GM10266 (cell line): Measurements from ENCODE around the gene PMCH.

Experiments
- DNase-seq: peaks from one replicate; pipeline ENCODE4 v3.0.0; 2012; ENCODE audit errors: extremely low spot score
- TF ChIP-seq, protein P1 (sequence below): IDR thresholded peaks from 2 replicates; pipeline ENCODE4 v1.5.1; 2012; ENCODE audit warnings: mild to moderate bottlenecking, low read depth; ENCODE audit not compliant: control insufficient read depth, insufficient read depth; ENCODE audit errors: missing control alignments

Gene PMCH

DNA sequence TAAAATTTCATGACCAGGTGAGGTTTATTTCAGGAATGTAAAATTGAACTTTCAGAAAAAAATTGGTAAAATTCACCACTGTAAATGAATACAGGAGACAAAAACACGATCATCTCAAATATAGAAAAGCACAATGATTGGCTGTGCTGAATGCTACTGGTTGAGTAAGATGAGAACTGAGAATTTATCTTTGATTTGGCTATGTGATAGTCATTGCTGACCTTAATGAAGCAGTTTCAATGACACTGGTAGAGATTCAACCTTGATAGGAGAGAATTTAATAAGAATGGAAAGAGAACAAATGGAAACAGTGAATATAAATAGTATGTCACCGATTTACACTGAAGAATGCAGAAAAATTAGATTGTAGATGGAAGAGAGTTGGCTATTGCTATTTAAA lies 6.4 kb upstream of the PMCH start:
- TF ChIP-seq, protein P1, sequence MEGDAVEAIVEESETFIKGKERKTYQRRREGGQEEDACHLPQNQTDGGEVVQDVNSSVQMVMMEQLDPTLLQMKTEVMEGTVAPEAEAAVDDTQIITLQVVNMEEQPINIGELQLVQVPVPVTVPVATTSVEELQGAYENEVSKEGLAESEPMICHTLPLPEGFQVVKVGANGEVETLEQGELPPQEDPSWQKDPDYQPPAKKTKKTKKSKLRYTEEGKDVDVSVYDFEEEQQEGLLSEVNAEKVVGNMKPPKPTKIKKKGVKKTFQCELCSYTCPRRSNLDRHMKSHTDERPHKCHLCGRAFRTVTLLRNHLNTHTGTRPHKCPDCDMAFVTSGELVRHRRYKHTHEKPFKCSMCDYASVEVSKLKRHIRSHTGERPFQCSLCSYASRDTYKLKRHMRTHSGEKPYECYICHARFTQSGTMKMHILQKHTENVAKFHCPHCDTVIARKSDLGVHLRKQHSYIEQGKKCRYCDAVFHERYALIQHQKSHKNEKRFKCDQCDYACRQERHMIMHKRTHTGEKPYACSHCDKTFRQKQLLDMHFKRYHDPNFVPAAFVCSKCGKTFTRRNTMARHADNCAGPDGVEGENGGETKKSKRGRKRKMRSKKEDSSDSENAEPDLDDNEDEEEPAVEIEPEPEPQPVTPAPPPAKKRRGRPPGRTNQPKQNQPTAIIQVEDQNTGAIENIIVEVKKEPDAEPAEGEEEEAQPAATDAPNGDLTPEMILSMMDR: no peak
- DNase-seq: no peak

DNA sequence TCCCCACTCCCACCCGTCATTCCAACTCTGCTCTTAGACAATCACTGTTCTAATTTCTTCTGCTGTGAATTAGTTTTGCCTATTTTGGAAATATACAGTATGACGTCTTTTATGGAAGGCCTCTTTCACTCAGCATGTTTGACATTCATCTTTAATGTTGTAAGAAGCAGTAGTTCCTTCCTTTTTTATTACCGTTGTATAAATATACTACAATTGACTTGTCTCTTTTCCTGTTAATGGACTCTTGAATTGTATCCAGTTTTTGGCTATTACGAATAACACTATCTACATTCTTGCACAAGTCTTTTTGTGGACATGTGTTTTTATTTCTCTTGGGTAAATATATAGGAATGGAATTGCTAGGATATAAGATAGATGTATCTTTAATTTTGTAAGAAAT lies 4.9 kb upstream of the PMCH start:
- no peak for DNase-seq
- TF ChIP-seq, protein P1: no peak

DNA sequence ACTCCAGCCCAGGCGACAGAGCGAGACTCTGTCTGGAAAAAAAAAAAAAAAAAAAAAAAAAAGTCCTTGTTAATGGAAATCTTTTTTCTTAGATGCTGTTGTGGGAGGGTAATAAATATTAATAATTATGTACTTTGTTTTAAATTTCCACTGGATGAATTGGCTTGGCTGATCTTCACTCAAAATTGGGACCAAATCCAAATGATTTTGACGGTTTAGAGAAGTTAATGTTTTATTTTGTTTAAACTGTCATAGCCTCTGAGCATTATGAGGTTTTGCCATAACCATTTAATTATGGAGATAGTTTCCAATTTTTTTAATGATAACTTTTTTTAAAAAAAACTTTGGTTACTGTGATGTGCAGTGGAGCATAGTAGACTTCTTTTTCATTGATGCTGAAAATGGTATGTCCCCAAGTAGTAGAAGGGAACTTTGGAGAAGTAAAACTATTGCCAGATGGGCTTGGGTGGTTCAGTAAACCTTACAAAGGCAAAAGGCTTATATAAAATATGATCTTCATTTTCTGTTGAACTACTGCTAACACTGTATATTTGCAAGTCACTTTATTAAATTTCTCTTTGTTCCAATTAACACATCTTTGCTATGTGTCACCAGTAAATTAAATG lies 3.9 kb upstream of the PMCH start:
- DNase-seq: no peak
- TF ChIP-seq, protein P1: no peak

DNA sequence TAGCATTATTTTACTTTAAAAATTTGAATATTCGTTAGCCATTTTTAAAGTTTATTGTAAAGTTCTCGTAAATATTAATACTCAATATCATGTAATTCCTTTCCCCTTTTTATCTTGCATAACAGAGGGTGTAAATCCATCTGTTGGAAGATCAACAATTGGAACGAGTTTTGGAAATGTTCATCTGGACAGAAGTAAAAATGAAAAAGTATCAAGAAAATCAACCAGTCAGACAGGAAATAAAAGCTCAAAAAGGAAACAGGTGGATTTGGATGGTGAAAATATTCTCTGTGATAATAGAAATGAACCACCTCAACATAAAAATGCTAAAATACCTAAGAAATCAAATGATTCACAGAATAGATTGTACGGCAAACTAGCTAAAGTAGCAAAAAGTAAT lies 1.8 kb downstream of the PMCH start:
- TF ChIP-seq, protein P1: no peak
- no peak for DNase-seq

DNA sequence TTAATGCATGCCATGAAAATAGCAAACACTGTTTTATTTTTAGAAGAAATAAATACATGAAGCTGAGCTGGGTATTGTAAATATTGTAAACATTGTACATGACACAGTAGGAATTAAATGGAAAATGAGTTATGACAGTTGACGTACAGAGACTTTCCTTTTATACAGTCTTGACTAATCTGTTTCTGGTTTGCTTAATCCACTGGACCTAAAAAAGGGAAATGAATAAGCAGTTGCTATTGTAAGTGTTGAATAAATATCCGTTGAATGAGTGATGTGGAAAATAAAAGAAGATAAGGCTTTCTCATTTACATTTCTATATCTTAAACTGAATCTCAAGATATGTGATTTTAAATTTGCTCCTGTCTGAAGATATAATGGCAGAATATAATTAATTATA lies 15.0 kb downstream of the PMCH start:
- TF ChIP-seq, protein P1: no peak
- no peak for DNase-seq

DNA sequence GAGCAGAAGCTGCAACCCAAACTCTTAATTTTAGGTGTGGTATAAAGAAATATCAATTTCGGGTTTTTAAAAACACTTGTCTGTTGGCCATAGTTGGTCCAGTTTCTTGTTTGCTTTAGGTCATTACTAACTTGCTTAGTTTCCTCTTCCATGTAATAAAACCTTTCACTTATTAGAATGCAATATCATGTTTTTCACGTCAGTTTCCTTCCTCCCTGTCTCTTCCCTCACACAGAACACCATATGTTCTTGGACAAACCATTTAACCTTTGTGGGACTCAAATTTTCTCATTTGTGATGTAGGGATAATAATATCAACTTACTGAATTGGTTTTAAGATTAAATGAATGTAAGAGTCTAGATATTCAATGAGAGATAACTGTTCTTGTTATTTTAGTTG lies 22.9 kb downstream of the PMCH start:
- TF ChIP-seq, protein P1: no peak
- DNase-seq: no peak

DNA sequence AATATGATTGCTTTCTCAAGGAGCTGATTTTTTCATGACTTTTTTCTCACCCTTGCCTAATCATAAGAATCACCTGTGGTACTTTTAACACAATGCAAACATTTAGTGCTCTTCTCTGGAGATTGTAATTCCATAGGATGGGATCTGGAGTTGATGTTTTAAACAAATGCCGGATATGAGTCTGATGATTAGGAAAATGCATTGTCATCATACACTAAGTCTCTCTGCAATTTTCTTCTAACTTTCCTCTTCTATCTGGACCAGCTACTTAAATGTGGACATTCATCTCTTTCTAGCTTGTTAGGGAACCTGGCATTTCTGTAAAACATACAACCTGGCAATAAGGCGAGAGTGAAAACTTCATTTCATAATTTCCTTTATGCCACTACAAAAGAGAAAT lies 23.5 kb downstream of the PMCH start:
- TF ChIP-seq, protein P1: no peak
- no peak for DNase-seq
